NCI-H2227 (cell line): ENCODE data around the gene MRPS6.

Experiments
- DNase-seq: peaks from one replicate; lab custom pipeline; 2025; ENCODE audit not compliant: unreplicated experiment; lab: John Stamatoyannopoulos, UW

Gene MRPS6

DNA sequence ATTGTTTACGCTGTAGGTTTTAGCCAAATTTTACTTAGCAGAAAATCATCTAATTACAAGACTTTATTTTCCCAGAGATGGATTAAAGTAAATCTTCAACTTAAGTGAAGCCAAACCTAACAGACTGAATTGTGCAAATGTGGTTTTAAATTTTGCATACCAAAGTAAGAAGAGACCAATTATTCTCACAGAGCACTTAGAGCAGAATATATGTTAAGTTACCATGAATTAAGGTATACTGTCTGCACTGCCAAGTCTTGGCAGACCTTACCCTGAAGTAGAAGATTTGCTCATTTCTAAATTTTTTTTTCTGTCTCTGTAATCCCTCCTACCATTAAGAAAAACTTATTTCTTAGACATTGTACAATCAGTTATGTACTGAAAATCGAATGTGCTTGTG lies 24.1 kb downstream of the MRPS6 start:
- no peak for DNase-seq

GRCh38 chr21:34100337-34100736 lies 27.0 kb downstream of the MRPS6 start:
- no peak for DNase-seq

- DNase-seq, result no peak
These were observed 27.4 kb downstream of the MRPS6 start for GRCh38 chr21:34100790-34101189.

DNA sequence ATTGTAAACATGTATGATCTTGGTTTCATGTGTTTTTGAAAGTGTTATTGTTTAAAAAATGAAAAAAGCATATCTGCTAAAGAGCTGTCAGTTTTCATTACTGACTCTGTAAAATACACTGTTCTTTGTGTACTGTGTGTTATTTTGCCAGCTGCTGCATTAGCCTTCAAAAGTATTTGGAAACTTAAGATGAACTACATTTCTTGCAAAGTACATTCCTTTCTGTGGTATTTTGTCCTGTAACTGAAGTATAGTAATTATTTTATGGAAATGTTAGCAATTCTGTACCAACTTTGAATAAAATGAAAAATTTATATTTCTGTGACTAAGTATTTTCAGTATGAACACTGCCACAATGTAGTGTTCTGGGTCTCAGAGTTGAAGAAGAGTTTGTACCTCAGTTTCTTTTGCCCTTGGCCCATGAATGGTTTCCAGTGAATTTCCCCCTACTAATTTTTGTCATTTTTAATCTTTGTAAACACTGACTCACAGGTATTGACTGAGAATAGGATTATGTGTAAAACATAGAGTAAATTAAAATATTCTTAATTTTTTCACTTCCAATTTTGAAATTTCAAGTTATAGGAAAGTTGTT lies 32.7 kb downstream of the MRPS6 start:
- DNase-seq, result no peak

DNA sequence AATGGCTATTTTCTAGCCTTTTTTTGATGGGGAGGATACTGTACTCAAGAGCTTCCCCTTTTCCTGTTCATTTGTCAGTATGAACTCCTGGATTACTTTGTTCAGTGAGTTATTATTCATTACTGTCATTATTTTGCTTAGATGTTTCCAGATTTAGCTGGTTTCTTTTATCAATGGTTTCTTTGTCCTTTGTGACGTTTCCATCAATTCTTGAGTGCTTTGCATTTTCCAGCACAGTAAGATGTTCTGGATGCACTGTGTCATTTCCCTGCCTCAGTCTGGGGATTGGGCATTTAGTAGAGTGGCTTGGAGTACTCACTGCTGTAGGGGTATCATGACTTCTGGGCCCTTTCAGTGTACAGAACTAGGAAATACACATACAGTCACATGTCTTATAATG lies 34.2 kb downstream of the MRPS6 start:
- no peak for DNase-seq

GRCh38 chr21:34109075-34109474 lies 35.7 kb downstream of the MRPS6 start:
- DNase-seq, result no peak

GRCh38 chr21:34110594-34111202 lies 37.3 kb downstream of the MRPS6 start:
- DNase-seq, result no peak

GRCh38 chr21:34112316-34113033 lies 39.1 kb downstream of the MRPS6 start:
- DNase-seq, result no peak

GRCh38 chr21:34113842-34114241 lies 40.5 kb downstream of the MRPS6 start:
- DNase-seq, result peak; percentile 7

DNA sequence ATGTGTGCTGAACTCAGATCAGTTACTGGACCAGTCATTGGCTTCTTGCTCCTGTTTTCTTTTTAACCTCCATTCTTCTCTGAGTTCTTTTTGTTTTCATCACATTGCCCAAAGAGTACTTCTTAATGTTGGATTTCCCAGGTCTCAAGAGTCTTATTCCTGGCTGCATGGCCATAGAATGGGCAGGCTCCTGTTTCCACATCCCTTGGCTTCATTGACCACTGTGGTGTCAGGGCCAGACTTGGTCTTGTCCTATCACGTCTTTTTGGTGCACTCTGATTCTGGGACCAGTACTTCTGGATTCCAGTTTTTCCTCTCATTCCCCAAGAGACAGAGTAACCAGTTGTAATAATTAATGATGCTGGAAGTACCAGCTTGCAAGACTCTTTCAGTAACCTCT lies 41.8 kb downstream of the MRPS6 start:
- no peak for DNase-seq

GRCh38 chr21:34116569-34116968 lies 43.2 kb downstream of the MRPS6 start:
- no peak for DNase-seq

DNA sequence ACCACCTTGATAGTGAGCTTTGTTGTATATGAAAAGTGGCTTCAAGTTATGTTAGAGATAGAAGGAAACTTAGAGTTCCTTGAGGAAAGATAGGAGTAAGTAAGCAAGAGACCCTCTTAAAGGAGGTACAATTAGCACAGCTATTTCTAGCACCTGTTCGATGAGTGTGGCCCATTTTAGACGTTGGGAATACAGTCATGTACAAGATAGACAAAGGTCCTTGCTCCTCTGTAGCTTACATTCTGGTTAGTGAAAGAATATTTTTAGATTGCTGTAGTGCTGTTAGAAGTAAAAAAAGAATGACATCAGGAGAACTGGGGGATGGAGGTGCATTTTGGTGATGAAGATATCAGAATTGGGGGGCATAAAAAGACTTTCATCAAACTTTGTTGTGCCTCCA lies 47.5 kb downstream of the MRPS6 start:
- no peak for DNase-seq

DNA sequence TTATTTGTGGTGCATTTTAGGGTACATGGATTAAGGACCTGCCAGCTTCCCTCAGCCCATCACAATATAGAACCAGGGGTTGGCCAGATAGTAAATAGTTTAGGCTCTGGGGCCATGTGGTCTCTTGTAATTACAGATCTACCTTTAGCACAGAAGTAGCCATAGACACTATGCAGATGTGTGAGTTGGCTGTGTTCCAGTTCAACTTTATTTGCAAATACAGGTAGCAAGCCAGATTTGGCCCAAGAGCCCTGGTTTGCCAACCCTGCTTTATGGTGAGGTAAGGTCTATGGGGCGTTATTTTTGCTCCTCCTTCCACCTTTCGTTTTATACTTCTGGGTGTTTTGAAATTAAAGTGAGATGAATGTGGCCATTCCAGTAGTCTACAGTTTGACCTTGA lies 48.7 kb downstream of the MRPS6 start:
- no peak for DNase-seq

GRCh38 chr21:34123609-34124008 lies 50.2 kb downstream of the MRPS6 start:
- no peak for DNase-seq

- peak; percentile 83 for DNase-seq
These were observed 52.9 kb downstream of the MRPS6 start for GRCh38 chr21:34126269-34126668.

DNA sequence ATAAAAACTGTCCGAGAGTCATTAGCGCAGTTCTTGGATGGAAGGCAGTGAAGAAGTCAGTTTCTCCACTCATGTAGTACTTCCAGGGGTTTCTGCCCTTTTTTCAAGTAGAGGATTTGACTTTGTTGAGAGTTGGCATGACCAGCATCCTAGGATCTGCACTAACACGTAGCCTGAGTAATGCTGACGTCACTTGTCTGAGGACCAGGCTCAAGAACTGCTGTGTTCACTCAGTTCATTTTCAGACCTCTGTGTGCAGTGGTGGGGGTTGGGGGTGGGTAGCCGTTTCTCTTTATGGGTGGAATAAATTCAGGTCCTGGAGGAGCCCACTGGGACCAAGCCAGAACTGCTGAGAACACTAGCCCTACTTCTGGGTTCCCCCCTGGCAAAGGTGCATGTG lies 53.3 kb downstream of the MRPS6 start:
- DNase-seq, result peak; percentile 30

DNA sequence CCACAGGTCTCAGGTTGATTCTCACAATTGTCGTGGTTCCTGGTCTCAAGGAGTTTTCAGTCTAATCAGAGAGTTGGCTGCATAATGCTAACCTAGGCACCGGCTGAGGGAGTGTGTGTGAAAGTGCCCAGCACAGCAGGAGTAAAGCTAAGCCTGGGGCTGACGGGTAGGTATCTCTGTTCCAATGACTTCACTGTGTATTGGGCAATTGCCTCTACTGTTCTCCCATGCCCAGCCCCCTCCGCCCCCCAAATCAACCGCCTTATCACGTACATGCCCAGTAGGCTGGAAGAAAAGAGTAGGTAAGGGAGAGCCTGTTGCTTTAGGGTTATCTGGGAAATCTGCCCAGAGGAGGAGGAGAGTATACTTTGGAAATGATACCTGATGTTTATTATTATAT lies 54.7 kb downstream of the MRPS6 start:
- DNase-seq, result no peak

DNA sequence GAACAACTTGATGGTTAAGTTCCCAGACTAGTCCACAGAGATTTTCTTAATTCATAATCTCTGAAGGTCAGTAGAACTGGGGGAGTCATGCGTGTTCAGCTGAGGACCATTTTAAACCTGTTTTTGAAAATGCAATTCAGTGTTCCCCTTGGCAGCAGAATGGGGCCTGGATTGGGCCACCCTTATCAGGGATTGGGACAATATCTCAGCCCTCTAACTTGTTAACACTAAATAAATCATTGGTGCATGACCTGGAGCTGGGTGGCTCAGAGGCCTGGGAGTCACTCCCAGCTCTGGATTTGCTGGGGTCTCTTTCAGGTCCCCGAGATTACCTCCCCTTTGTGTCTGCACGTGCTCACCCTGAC lies 55.3 kb downstream of the MRPS6 start:
- DNase-seq, result no peak

- DNase-seq, result peak; percentile 80
These were observed 55.9 kb downstream of the MRPS6 start for GRCh38 chr21:34129039-34129891.

DNA sequence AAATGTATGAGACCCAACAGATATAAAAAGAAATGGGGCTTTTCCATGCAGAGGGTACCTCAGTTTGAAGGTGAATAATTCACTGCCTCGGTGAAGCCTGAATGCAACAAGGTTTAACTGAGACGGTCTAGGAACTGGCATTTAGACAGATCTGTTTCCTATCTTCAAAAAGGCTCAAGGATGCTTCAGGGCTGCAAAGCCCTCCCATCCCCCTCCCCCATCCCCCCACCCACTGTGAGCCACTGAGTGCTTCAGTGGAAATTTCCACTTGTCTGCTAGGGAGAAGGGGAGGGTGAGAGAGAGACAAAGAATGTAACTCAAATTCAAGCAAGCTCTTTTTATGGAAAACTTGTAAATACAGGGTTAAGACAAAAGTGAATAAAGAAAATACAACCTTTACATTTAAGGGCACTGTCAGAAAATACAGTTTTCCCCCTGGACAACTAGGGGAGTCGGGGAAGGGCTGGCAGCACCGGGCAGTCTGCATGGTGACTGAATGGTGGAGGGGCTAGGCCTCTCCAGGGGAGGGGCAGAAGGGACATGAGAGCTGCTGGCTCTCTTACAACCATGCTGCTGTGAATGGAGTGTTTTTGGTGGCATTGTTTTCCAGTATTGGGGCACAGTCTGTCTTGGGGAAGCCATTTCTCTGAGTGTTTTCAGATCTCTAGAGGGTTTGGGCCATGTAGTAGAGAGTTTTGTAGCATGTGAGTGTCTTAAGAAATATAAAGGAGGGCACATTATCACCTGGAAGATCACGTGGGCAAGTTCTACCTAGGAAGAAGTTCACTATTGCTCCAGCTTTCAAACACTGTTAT lies 56.7 kb downstream of the MRPS6 start:
- peak; percentile 73 for DNase-seq

DNA sequence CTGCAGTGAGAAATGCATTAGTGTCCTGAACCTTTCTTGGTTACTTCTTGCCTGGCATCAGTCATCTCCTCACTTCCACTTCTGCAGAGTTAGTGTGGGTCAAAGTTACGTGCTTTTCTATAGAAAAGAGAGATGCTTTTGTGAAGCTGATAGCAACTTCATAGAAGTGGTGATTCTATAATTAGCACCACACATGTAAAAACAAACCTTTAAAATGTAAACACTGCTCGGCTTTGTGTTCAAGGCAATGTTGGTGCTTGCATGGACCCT lies 57.3 kb downstream of the MRPS6 start:
- no peak for DNase-seq
